Astrocyte (in vitro differentiated cells and primary cell): Measurements from ENCODE around the gene UQCC3. TPM values are rescaled to one million over a fixed set of nuclear protein-coding genes. Genes with fewer than 3 reads are reported as not detected.

ENCODE experiments used
- DNase-seq: peaks from one replicate; pipeline ENCODE4 v3.0.0-alpha.2; 2010; ENCODE audit warnings: low read depth
- FAIRE-seq: peaks from 2 replicates; lab custom pipeline; 2011; peaks lifted over from hg19 to GRCh38; lab: Jason Lieb, UNC
- H2AFZ ChIP-seq: 2 replicates; pipeline ENCODE4 v1.6.0; 2012; ENCODE audit warnings: low read depth, low read length, inconsistent platforms
- H3K27ac ChIP-seq: 2 replicates; pipeline ENCODE4 v1.5.1; 2011; ENCODE audit warnings: low read depth, low read length, inconsistent platforms
- H3K27me3 ChIP-seq: 2 replicates; pipeline ENCODE4 v1.6.0; 2011; ENCODE audit warnings: low read length, inconsistent platforms; ENCODE audit not compliant: insufficient read depth
- H3K36me3 ChIP-seq: 2 replicates; pipeline ENCODE4 v1.5.1; 2011; ENCODE audit warnings: low read length, inconsistent platforms; ENCODE audit not compliant: insufficient read depth
- H3K4me1 ChIP-seq: 2 replicates; pipeline ENCODE4 v1.5.1; 2011; ENCODE audit warnings: low read length, inconsistent platforms; ENCODE audit not compliant: insufficient read depth
- H3K4me2 ChIP-seq: 2 replicates; pipeline ENCODE4 v1.6.0; 2012; ENCODE audit warnings: low read length, inconsistent platforms
- H3K4me3 ChIP-seq: 2 replicates; pipeline ENCODE4 v1.5.1; 2011; ENCODE audit warnings: low read depth, mild to moderate bottlenecking, low read length, inconsistent platforms; ENCODE audit not compliant: insufficient read depth
- H3K79me2 ChIP-seq: 2 replicates; pipeline ENCODE4 v1.6.0; 2012; ENCODE audit warnings: mild to moderate bottlenecking, low read length, inconsistent platforms; ENCODE audit not compliant: insufficient read depth
- H3K9ac ChIP-seq: 2 replicates; pipeline ENCODE4 v1.6.0; 2012; ENCODE audit warnings: mild to moderate bottlenecking, low read length, inconsistent platforms
- H3K9me3 ChIP-seq: 2 replicates; pipeline ENCODE4 v1.5.1; 2012; ENCODE audit warnings: low read depth, mild to moderate bottlenecking, low read length, inconsistent platforms; ENCODE audit not compliant: insufficient read depth
- H4K20me1 ChIP-seq: 2 replicates; pipeline ENCODE4 v1.6.0; 2012; ENCODE audit warnings: low read length, inconsistent platforms; ENCODE audit not compliant: insufficient read depth
- H3K27ac Mint-ChIP-seq: one replicate; pipeline ENCODE4 v1.8.0; 2021; ENCODE audit warnings: mild to moderate bottlenecking, mixed read lengths; ENCODE audit not compliant: unreplicated experiment
- H3K27me3 Mint-ChIP-seq: one replicate; pipeline ENCODE4 v1.8.0; 2021; ENCODE audit warnings: low read depth, mixed read lengths; ENCODE audit not compliant: unreplicated experiment
- H3K36me3 Mint-ChIP-seq: one replicate; pipeline ENCODE4 v1.8.0; 2021; ENCODE audit warnings: low read depth, mixed read lengths; ENCODE audit not compliant: unreplicated experiment
- H3K4me1 Mint-ChIP-seq: one replicate; pipeline ENCODE4 v1.8.0; 2021; ENCODE audit warnings: low read depth, mixed read lengths; ENCODE audit not compliant: unreplicated experiment
- H3K4me3 Mint-ChIP-seq: one replicate; pipeline ENCODE4 v1.8.0; 2021; ENCODE audit warnings: mild to moderate bottlenecking, moderate library complexity, mixed read lengths; ENCODE audit not compliant: unreplicated experiment
- H3K9me3 Mint-ChIP-seq: one replicate; pipeline ENCODE4 v1.8.0; 2021; ENCODE audit warnings: mild to moderate bottlenecking, mixed read lengths; ENCODE audit not compliant: unreplicated experiment
- CTCF ChIP-seq: IDR thresholded peaks from 2 replicates; pipeline ENCODE4 v1.5.1; 2011; ENCODE audit warnings: low read depth, mild to moderate bottlenecking, inconsistent platforms, low read length, moderate library complexity; ENCODE audit not compliant: insufficient read depth
- EZH2 ChIP-seq: IDR thresholded peaks from 2 replicates; pipeline ENCODE4 v1.6.1; 2012; ENCODE audit warnings: mild to moderate bottlenecking, low read length, inconsistent platforms; ENCODE audit not compliant: insufficient read depth
- total RNA-seq: library from RNA; stranded (reverse); gene quantifications from 2 replicates; pipeline ENCODE4 v1.2.1, GENCODE V29; 2021

The UQCC3 gene
- total RNA-seq, 1 donor from 2014 or later = 8.7 TPM

- Histone ChIP-seq H2AFZ (no peak overlapping the region), H3K27me3 (no peaks in the 10 kb centered on the region), H3K4me2 (peak overlapping the region; percentile 97), H3K9me3 (no peaks in the 10 kb centered on the region), H3K79me2 (peaks cover 61% of the 10 kb centered on the region), H3K36me3 (peaks cover 11% of the 10 kb centered on the region), H3K9ac (peak overlapping the region; percentile 87), H3K4me3 (peak overlapping the region; percentile 97), H4K20me1 (peaks cover 30% of the 10 kb centered on the region), H3K4me1 (peaks cover 23% of the 10 kb centered on the region), H3K27ac (peak overlapping the region; percentile 54)
- peak overlapping the region; percentile 96 for H3K4me3 Mint-ChIP-seq
- peak overlapping the region; percentile 80 for H3K27ac Mint-ChIP-seq
- FAIRE-seq = no peak
- peaks cover 15% of the 10 kb centered on the region for H3K4me1 Mint-ChIP-seq
- no peaks in the 10 kb centered on the region for H3K27me3 Mint-ChIP-seq
- no peak for DNase-seq
- H3K36me3 Mint-ChIP-seq = peaks cover 12% of the 10 kb centered on the region
- TF ChIP-seq CTCF (no peak), EZH2 (no peak)
- H3K9me3 Mint-ChIP-seq = no peaks in the 10 kb centered on the region
Observed at GRCh38 chr11:62666259-62666926, 5.1 kb upstream of the UQCC3 start.

GRCh38 chr11:62667460-62667859, 4.0 kb upstream of the UQCC3 start:
- no peaks in the 10 kb centered on the region for H3K27me3 Mint-ChIP-seq
- H3K4me1 ChIP-seq = peaks cover 23% of the 10 kb centered on the region
- peak overlapping the region; percentile 96 for H3K4me3 Mint-ChIP-seq
- H3K27ac Mint-ChIP-seq = no peak overlapping the region
- H3K36me3 Mint-ChIP-seq = peaks cover 12% of the 10 kb centered on the region
- no peak overlapping the region for H3K9ac ChIP-seq
- H3K36me3 ChIP-seq = peaks cover 11% of the 10 kb centered on the region
- TF ChIP-seq EZH2 = no peak
- TF ChIP-seq CTCF = no peak
- no peak for FAIRE-seq
- peaks cover 15% of the 10 kb centered on the region for H3K4me1 Mint-ChIP-seq
- no peaks in the 10 kb centered on the region for H3K27me3 ChIP-seq
- no peak for DNase-seq
- H3K79me2 ChIP-seq = peaks cover 69% of the 10 kb centered on the region
- no peak overlapping the region for H3K4me3 ChIP-seq
- no peak overlapping the region for H2AFZ ChIP-seq
- H3K9me3 ChIP-seq = no peaks in the 10 kb centered on the region
- no peaks in the 10 kb centered on the region for H3K9me3 Mint-ChIP-seq
- H3K4me2 ChIP-seq = peak overlapping the region; percentile 97
- no peak overlapping the region for H3K27ac ChIP-seq
- peaks cover 30% of the 10 kb centered on the region for H4K20me1 ChIP-seq
